Liver (tissue), 9 donors: ENCODE data around the gene SLC35B4. TPM values are rescaled to one million over a fixed set of nuclear protein-coding genes. Genes with fewer than 3 reads are reported as not detected.
A peak's percentile ranks its signal among the peaks of the same experiment; 100 is the strongest.

Source experiments
- DNase-seq: peaks from one replicate; pipeline ENCODE4 v3.0.0-alpha.2; 2017; ENCODE audit warnings: low spot score
- H3K27ac ChIP-seq, 2 donors: one replicate each; pipeline ENCODE4 v1.7.0; 2013; ENCODE audit warnings: inconsistent platforms in 2 of 2, low read length in 2 of 2, control low read depth in 1 of 2, low read depth in 1 of 2, mild to moderate bottlenecking in 1 of 2
- H3K27me3 ChIP-seq, 4 donors: one replicate each; pipeline versions ENCODE4 v1.6.1 to v1.7.0; 2013; ENCODE audit warnings: low read length in 3 of 4, inconsistent platforms in 1 of 4, mild to moderate bottlenecking in 1 of 4, moderate library complexity in 1 of 4; ENCODE audit not compliant: control insufficient read depth in 4 of 4, insufficient read depth in 4 of 4
- H3K36me3 ChIP-seq, 4 donors: one replicate each; pipeline versions ENCODE4 v1.6.1 to v1.7.0; 2013; ENCODE audit warnings: low read length in 3 of 4, mild to moderate bottlenecking in 3 of 4, low read depth in 1 of 4, moderate library complexity in 1 of 4; ENCODE audit not compliant: control insufficient read depth in 4 of 4, insufficient read depth in 3 of 4
- H3K4me1 ChIP-seq, 4 donors: one replicate each; pipeline versions ENCODE4 v1.6.1 to v1.7.0; 2013; ENCODE audit warnings: low read length in 3 of 4, mild to moderate bottlenecking in 3 of 4, moderate library complexity in 1 of 4; ENCODE audit not compliant: control insufficient read depth in 4 of 4, insufficient read depth in 4 of 4
- H3K4me3 ChIP-seq, 3 donors: one replicate each; pipeline versions ENCODE4 v1.6.1 to v1.7.0; 2013; ENCODE audit warnings: low read length in 3 of 3, control low read depth in 1 of 3, low read depth in 1 of 3, mild to moderate bottlenecking in 1 of 3
- H3K9ac ChIP-seq, 2 donors: one replicate each; pipeline ENCODE4 v1.7.0; 2013; ENCODE audit warnings: low read length in 2 of 2, mild to moderate bottlenecking in 2 of 2, moderate library complexity in 2 of 2, control low read depth in 1 of 2, low read depth in 1 of 2
- H3K9me3 ChIP-seq, 4 donors: one replicate each; pipeline versions ENCODE4 v1.6.1 to v1.7.0; 2013; ENCODE audit warnings: low read length in 3 of 4; ENCODE audit not compliant: control insufficient read depth in 4 of 4
- ATF3 ChIP-seq: IDR thresholded peaks from 2 replicates; pipeline ENCODE4 v1.6.1; 2016; ENCODE audit warnings: antibody characterized with exemption
- CTCF ChIP-seq: fragments of 150-350 bp; IDR thresholded peaks from 2 replicates; pipeline ENCODE4 v1.5.1; 2017; ENCODE audit warnings: improper control_type of control experiment, low read depth, low read length; ENCODE audit not compliant: missing input control
- EGR1 ChIP-seq, 2 donors: IDR thresholded peaks; 2 replicates each; pipeline ENCODE4 v1.6.1; 2016 to 2018; ENCODE audit warnings: antibody characterized with exemption in 2 of 2, low read depth in 2 of 2
- FOXA1 ChIP-seq: IDR thresholded peaks from 2 replicates; pipeline ENCODE4 v1.6.1; 2016; ENCODE audit warnings: antibody characterized with exemption
- FOXA2 ChIP-seq: IDR thresholded peaks from 2 replicates; pipeline ENCODE4 v1.6.1; 2016; ENCODE audit warnings: antibody characterized with exemption
- GABPA ChIP-seq, 2 donors: IDR thresholded peaks in 1 of 2; conservative IDR thresholded peaks in 1 of 2; 2 replicates each; pipeline ENCODE4 v1.6.1; 2016; ENCODE audit warnings: antibody characterized with exemption in 2 of 2, mild to moderate bottlenecking in 1 of 2, moderate library complexity in 1 of 2
- HNF4A ChIP-seq, 2 donors: conservative IDR thresholded peaks; 2 replicates each; pipeline ENCODE4 v1.6.1; 2016; ENCODE audit warnings: antibody characterized with exemption in 2 of 2, mild to moderate bottlenecking in 2 of 2
- HNF4G ChIP-seq: IDR thresholded peaks from 2 replicates; pipeline ENCODE4 v1.6.1; 2016; ENCODE audit warnings: antibody characterized with exemption
- JUND ChIP-seq, 2 donors: IDR thresholded peaks; 2 replicates each; pipeline ENCODE4 v1.6.1; 2016; ENCODE audit warnings: antibody characterized with exemption in 2 of 2
- MAX ChIP-seq: IDR thresholded peaks from 2 replicates; pipeline ENCODE4 v1.6.1; 2016; ENCODE audit warnings: antibody characterized with exemption
- NR2F2 ChIP-seq: IDR thresholded peaks from 2 replicates; pipeline ENCODE4 v1.6.1; 2016; ENCODE audit warnings: antibody characterized with exemption
- RAD21 ChIP-seq, 2 donors: IDR thresholded peaks; 2 replicates each; pipeline ENCODE4 v1.6.1; 2016; ENCODE audit warnings: antibody characterized with exemption in 2 of 2, mild to moderate bottlenecking in 2 of 2
- REST ChIP-seq: IDR thresholded peaks from 2 replicates; pipeline ENCODE4 v1.6.1; 2016; ENCODE audit warnings: antibody characterized with exemption, mild to moderate bottlenecking
- RXRA ChIP-seq, 2 donors: IDR thresholded peaks; 2 replicates each; pipeline ENCODE4 v1.6.1; 2017 to 2018; ENCODE audit warnings: antibody characterized with exemption in 2 of 2, mild to moderate bottlenecking in 1 of 2
- SP1 ChIP-seq: IDR thresholded peaks from 2 replicates; pipeline ENCODE4 v1.6.1; 2018; ENCODE audit warnings: antibody characterized with exemption, mild to moderate bottlenecking
- TAF1 ChIP-seq: conservative IDR thresholded peaks from 2 replicates; pipeline ENCODE4 v1.6.1; 2016; ENCODE audit warnings: antibody characterized with exemption, mild to moderate bottlenecking
- YY1 ChIP-seq: IDR thresholded peaks from 2 replicates; pipeline ENCODE4 v1.6.1; 2016; ENCODE audit warnings: antibody characterized with exemption, mild to moderate bottlenecking
- ZBTB33 ChIP-seq: IDR thresholded peaks from 2 replicates; pipeline ENCODE4 v1.6.1; 2016; ENCODE audit warnings: antibody characterized with exemption
- WGBS: extraction: QIAGEN DNeasy Blood & Tissue Kit; methylation state at CpG from one replicate; pipeline ENCODE4 v1.1.7; 2013; 5-methylcytosine and 5-hydroxymethylcytosine counted together
- polyA plus RNA-seq, 2 donors: library from polyadenylated mRNA; stranded (reverse) in 1 of 2; unstranded in 1 of 2; fragments of 200-250 nt in 1 of 2; fragments of >200 nt in 1 of 2; fragmentation: Nextera tagmentation in 1 of 2; extraction: Ambion mirVana in 1 of 2; gene quantifications; one replicate each; pipeline versions ENCODE4 v1.2.1 to v1.2.3, GENCODE V29; 2013 to 2015
- total RNA-seq, 2 donors: library from RNA; depleted of rRNA; stranded (reverse); fragments of >200 nt; gene quantifications; one replicate each; pipeline ENCODE4 v1.2.3, GENCODE V29; 2014
- donor health status: healthy.
- donor health status: healthy.
- donor health status: healthy.
- donor health status: healthy.
- donor health status: healthy.

Gene SLC35B4
- total and polyA plus RNA-seq, 4 donors = 5.7 to 17.7 (median 8.9) TPM

- TF ChIP-seq HNF4G (no peak), HNF4A (conservative IDR thresholded peaks at IDR 0.05) (peak; percentile 30 to 67), RXRA (IDR thresholded peaks at IDR 0.05) (no peak)
- no peak overlapping the region for H3K9ac ChIP-seq
- H3K27me3 ChIP-seq = no peaks in the 10 kb centered on the region
- no peaks in the 10 kb centered on the region for H3K36me3 ChIP-seq
- DNase-seq = no peak
- WGBS = 33% methylated on average over 4 of the region's 4 CpGs
- peaks cover 3 to 8% (median 5%) of the 10 kb centered on the region in 4 donors for H3K4me1 ChIP-seq
- H3K4me3 ChIP-seq = no peak overlapping the region
- no peak overlapping the region for H3K27ac ChIP-seq
- no peaks in the 10 kb centered on the region for H3K9me3 ChIP-seq
Measured at GRCh38 chr7:134329614-134330346, 13.1 kb upstream of the SLC35B4 start.

GRCh38 chr7:134328900-134329299, 12.2 kb upstream of the SLC35B4 start:
- Histone ChIP-seq H3K9me3 (no peaks in the 10 kb centered on the region), H3K4me1 (peaks cover 3 to 8% (median 5%) of the 10 kb centered on the region in 4 donors), H3K4me3 (no peak overlapping the region), H3K27ac (no peak overlapping the region), H3K9ac (no peak overlapping the region), H3K27me3 (no peaks in the 10 kb centered on the region), H3K36me3 (no peaks in the 10 kb centered on the region)
- no peak for DNase-seq
- 68% methylated on average over 2 of the region's 2 CpGs for WGBS
- TF ChIP-seq YY1 (no peak), HNF4A (conservative IDR thresholded peaks at IDR 0.05) (no peak), CTCF (no peak), FOXA2 (no peak), MAX (no peak), SP1 (no peak), NR2F2 (no peak), REST (no peak), ATF3 (no peak), FOXA1 (no peak), EGR1 (IDR thresholded peaks at IDR 0.05; ENCODE audit: low read depth in 2 of 2) (no peak), RXRA (IDR thresholded peaks at IDR 0.05) (no peak), RAD21 (IDR thresholded peaks at IDR 0.05) (no peak), GABPA (IDR thresholded peaks at IDR 0.05 in 1 of 2, conservative IDR thresholded peaks at IDR 0.05 in 1 of 2) (no peak), JUND (IDR thresholded peaks at IDR 0.05) (no peak), TAF1 (no peak), ZBTB33 (no peak)
